Activated CD8-positive, alpha-beta T cell treated with anti-CD3 and anti-CD28 coated beads, Interleukin-2, amount 10 ng/mL, durations not matched to agents 7 days and 5 days (primary cell): ENCODE data around the gene CLK3. TPM values are rescaled to one million over a fixed set of nuclear protein-coding genes. Genes with fewer than 3 reads are reported as not detected.

Experiments
- ATAC-seq: fragments of 150-1000 bp; cut with Tn5 transposase; one replicate; pipeline ENCODE4 v1.10.0; 2021; ENCODE audit warnings: moderate library complexity
- CTCF ChIA-PET: fragments of 350-600 bp; sonication (Branson Sonifier 250); formaldehyde crosslinking; loops from one replicate; lab custom pipeline; 2021; ENCODE audit warnings: antibody characterized with exemption; lab: Charles Lee
- POLR2A ChIA-PET: fragments of 350-600 bp; sonication (Branson Sonifier 250); formaldehyde crosslinking; loops from one replicate; lab custom pipeline; 2021; ENCODE audit warnings: antibody characterized with exemption; lab: Charles Lee
- DNase-seq: peaks from one replicate; pipeline ENCODE4 v3.0.0-alpha.2; 2020
- H3K27ac Mint-ChIP-seq: one replicate; pipeline ENCODE4 v1.8.0; 2021; ENCODE audit warnings: mild to moderate bottlenecking, mixed read lengths
- H3K27me3 Mint-ChIP-seq: one replicate; pipeline ENCODE4 v1.8.0; 2021; ENCODE audit warnings: low read depth, mixed read lengths
- H3K36me3 Mint-ChIP-seq: one replicate; pipeline ENCODE4 v1.8.0; 2021; ENCODE audit warnings: low read depth, mixed read lengths
- H3K4me1 Mint-ChIP-seq: one replicate; pipeline ENCODE4 v1.8.0; 2021; ENCODE audit warnings: low read depth, mixed read lengths
- H3K4me3 Mint-ChIP-seq: one replicate; pipeline ENCODE4 v1.8.0; 2021; ENCODE audit warnings: mild to moderate bottlenecking, mixed read lengths
- H3K9me3 Mint-ChIP-seq: one replicate; pipeline ENCODE4 v1.8.0; 2022; ENCODE audit warnings: mixed read lengths; ENCODE audit not compliant: insufficient read depth
- total RNA-seq, 2 experiments: library from RNA; stranded (reverse); gene quantifications; one replicate each; pipeline ENCODE4 v1.2.3, GENCODE V29; 2021

CLK3 gene
- total RNA-seq, 2 experiments from 2014 or later: 125 to 128 TPM

DNA sequence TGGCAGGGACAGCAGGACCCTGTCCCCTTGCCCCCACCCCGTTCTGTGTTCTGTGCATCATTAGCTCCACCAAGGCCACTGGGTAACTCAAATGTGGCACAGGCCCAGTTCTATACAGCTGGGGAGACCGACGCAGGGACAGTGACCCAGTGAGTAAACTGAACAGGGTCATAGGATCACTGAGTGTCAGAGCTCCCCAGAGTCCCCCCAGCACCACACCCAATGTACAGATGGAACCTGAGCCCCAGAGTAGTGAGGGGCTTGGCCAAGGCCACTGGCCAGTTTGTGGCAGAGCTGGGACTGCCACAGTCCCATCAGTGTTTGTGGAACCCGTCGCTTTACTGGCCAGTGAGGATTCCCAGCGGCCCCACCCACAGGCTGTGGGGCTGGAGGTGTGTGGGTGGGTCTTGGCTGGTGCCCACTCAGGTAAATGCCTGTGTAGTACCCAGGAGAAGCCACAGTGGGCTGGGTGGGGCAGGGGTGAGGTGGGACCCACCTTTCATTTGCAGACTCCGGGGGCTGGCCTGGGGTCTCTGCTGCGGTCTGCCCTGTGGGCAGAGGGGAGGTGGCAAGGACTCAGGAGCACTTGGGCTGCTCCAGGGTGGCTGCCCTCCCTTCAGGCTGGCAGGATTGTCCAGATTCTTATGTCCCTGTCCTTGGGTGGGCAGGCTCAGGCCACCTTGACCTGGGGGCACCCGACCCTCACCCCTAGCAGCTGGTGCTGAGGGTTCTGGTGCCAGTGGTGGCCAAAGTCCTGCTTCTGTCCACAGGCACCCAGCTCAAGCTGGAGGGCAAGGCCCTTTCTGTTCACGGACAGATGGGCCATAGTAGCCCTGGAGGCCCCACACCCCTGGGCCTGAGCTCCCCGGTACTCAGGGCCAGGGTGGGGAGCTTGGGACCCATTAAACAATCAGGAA is 11.6 kb upstream of the CLK3 start:
- Mint-ChIP-seq H3K4me1 (peaks cover 6% of the 10 kb centered on the region), H3K9me3 (no peaks in the 10 kb centered on the region), H3K27ac (no peak overlapping the region), H3K4me3 (no peak overlapping the region), H3K36me3 (peaks cover 4% of the 10 kb centered on the region), H3K27me3 (peaks cover 1% of the 10 kb centered on the region)
- DNase-seq (no peak), ATAC-seq (no peak)
- ChIA-PET POLR2A (interaction anchor here (0.6 to 1.8 kb wide), 3 partner anchors 10 to 63 kb away, joined by 3 to 7 read pairs (median 3); partner anchors contain the start of gene ARID3B), CTCF (interaction anchor here (0.9 to 1.2 kb wide), 2 partner anchors 10 to 166 kb away, joined by 3 read pairs; no protein-coding TSS in a partner anchor)

GRCh38 chr15:74604983-74605794 is 10.4 kb upstream of the CLK3 start:
- no peak overlapping the region for H3K4me3 Mint-ChIP-seq
- H3K27ac Mint-ChIP-seq: no peak overlapping the region
- no peak for DNase-seq
- H3K36me3 Mint-ChIP-seq: no peaks in the 10 kb centered on the region
- CTCF ChIA-PET: interaction anchor here (1.2 kb wide), 1 partner anchor 165 kb away, joined by 3 read pairs; no protein-coding TSS in a partner anchor
- ATAC-seq: no peak
- POLR2A ChIA-PET: interaction anchor here (0.6 to 1.2 kb wide), 2 partner anchors 35 to 64 kb away, joined by 3 read pairs; partner anchors contain the start of gene ARID3B
- no peaks in the 10 kb centered on the region for H3K4me1 Mint-ChIP-seq
- H3K9me3 Mint-ChIP-seq: no peaks in the 10 kb centered on the region
- H3K27me3 Mint-ChIP-seq: peaks cover 1% of the 10 kb centered on the region

DNA sequence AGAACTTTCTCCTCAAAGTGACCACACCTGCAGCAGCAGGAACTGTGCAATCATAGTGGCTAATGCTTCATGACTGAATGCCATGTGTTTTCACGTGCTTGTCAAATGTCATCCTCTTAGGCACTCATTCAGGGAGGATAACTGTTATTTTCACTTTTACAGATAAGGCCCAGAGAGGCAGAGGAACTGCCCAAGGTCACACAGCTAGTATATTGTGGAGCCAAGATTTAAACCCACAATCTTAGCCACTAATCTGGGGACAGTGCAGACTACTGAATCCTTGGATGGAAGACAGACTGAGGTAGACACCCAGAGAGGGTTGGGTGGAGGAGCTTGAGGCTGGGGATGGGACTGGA is 9.9 kb upstream of the CLK3 start:
- no peaks in the 10 kb centered on the region for H3K4me1 Mint-ChIP-seq
- H3K36me3 Mint-ChIP-seq: no peaks in the 10 kb centered on the region
- no peak overlapping the region for H3K27ac Mint-ChIP-seq
- no peaks in the 10 kb centered on the region for H3K9me3 Mint-ChIP-seq
- DNase-seq: no peak
- no peak overlapping the region for H3K4me3 Mint-ChIP-seq
- ChIA-PET POLR2A (no interaction called here), CTCF (no interaction called here)
- ATAC-seq: no peak
- peaks cover 1% of the 10 kb centered on the region for H3K27me3 Mint-ChIP-seq

DNA sequence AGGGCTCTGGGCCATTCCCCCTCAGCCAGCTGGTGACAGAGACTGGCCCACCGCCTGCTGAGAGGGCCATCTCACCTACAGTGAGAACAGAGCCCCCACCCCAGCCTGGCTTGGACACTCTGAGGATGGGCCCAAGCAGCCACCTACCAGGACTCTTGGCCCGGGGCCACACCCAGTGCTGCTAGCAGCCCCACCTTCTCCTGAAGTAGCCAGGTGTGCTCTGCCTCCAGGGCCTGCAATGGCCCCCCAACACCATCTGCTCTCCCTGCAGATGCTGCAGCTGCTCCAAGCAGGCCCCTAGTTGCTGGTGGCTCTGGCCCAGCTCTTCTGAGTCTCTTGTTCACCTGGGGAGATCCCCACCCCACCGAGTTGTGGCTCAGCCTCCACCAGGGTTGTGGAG is 6.8 kb upstream of the CLK3 start:
- POLR2A ChIA-PET: interaction anchor here (0.6 kb wide), 1 partner anchor 30 kb away, joined by 3 read pairs; no protein-coding TSS in a partner anchor
- peaks cover 9% of the 10 kb centered on the region for H3K4me1 Mint-ChIP-seq
- no peaks in the 10 kb centered on the region for H3K36me3 Mint-ChIP-seq
- H3K9me3 Mint-ChIP-seq: no peaks in the 10 kb centered on the region
- DNase-seq: no peak
- H3K4me3 Mint-ChIP-seq: no peak overlapping the region
- peaks cover 1% of the 10 kb centered on the region for H3K27me3 Mint-ChIP-seq
- no peak for ATAC-seq
- CTCF ChIA-PET: no interaction called here
- H3K27ac Mint-ChIP-seq: no peak overlapping the region

GRCh38 chr15:74609938-74610301 is 5.7 kb upstream of the CLK3 start:
- H3K27me3 Mint-ChIP-seq: peaks cover 1% of the 10 kb centered on the region
- ATAC-seq (no peak), DNase-seq (no peak)
- CTCF ChIA-PET: interaction anchor here (1.2 to 1.5 kb wide), 2 partner anchors 11 to 24 kb away, joined by 3 to 5 read pairs; no protein-coding TSS in a partner anchor
- H3K27ac Mint-ChIP-seq: no peak overlapping the region
- H3K9me3 Mint-ChIP-seq: no peaks in the 10 kb centered on the region
- H3K4me1 Mint-ChIP-seq: peaks cover 11% of the 10 kb centered on the region
- POLR2A ChIA-PET: no interaction called here
- H3K36me3 Mint-ChIP-seq: no peaks in the 10 kb centered on the region
- H3K4me3 Mint-ChIP-seq: no peak overlapping the region

DNA sequence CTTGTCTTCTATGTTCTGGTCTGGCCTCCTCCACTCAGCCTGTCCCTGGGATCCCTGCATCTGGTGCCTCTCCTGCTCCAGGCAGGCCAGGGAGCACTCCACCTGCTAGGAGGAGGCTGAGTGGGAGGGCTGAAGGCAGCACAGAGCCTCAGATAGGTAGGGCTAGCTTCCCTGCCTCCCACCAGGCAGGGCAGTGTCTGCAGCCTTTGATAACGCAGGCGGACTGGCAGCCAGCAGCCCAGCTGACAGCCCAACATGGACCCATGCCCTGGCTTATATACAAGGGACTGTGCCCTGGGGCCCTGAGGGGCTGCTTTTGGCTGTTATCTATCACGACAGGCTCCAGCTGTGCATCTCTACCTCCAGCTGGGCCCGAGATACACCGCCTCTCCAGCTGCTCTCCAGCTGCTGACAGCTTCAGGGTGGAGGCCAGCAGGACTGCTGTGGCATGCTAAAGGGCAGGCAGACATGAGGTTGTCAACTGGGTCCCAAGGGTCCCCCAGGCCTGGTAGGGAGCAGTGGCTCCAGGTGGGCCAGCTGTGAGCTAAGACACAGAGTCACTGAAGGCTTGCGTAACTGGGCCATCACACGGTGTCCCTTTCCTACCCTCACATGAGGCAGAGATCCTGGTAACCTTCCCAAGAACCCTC is 5.2 kb upstream of the CLK3 start:
- DNase-seq (no peak), ATAC-seq (no peak)
- ChIA-PET POLR2A (no interaction called here), CTCF (interaction anchor here (1.2 to 1.5 kb wide), 2 partner anchors 12 to 24 kb away, joined by 3 to 5 read pairs; no protein-coding TSS in a partner anchor)
- Mint-ChIP-seq H3K27me3 (peaks cover 1% of the 10 kb centered on the region), H3K27ac (no peak overlapping the region), H3K4me3 (no peak overlapping the region), H3K36me3 (no peaks in the 10 kb centered on the region), H3K9me3 (no peaks in the 10 kb centered on the region), H3K4me1 (peaks cover 13% of the 10 kb centered on the region)

DNA sequence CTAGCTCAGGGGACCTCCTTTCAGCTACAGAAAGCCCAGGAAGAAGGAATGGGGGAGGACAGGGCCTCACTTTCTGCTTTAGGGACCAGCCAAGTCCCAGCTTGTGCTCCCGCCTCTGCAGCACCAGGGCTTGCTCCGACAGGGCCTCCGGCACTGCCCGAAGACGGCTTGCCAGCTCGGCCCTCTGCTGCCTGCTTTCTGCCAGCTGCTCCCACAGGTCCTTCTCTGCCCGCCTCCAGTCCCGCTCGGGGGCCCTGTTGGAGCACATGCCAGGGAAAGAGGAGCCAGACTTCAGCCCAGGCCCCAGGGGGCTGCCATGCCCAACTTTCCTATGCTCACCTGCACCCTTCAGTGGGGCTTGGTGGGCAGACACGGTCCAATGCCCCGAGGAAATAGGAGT is 4.3 kb upstream of the CLK3 start:
- ATAC-seq (no peak), DNase-seq (no peak)
- ChIA-PET CTCF (interaction anchor here (1.5 kb wide), 1 partner anchor 23 kb away, joined by 3 read pairs; no protein-coding TSS in a partner anchor), POLR2A (no interaction called here)
- Mint-ChIP-seq H3K27ac (no peak overlapping the region), H3K4me1 (peaks cover 14% of the 10 kb centered on the region), H3K4me3 (no peak overlapping the region), H3K36me3 (peaks cover 1% of the 10 kb centered on the region), H3K27me3 (peaks cover 1% of the 10 kb centered on the region), H3K9me3 (no peaks in the 10 kb centered on the region)

DNA sequence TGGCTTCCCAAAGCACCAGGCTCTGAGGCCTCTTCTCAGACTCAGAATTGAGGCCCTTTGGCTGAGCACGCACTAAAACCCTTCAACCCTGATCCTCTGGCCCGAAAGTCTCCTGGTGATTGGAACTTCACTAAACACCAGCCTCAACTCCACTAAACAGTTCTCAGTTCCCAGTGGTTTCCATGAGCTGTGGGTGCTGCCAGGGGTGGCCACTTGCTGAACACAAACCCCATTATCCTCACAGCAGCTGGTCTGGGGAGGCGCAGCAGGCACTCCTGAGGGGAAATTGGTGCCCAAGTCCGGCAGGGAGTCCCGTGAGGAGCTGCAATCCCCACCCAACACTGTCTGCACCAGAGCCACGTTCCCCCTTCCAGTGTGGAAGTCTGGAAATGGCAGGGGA is 3.8 kb upstream of the CLK3 start:
- Mint-ChIP-seq H3K4me1 (peaks cover 18% of the 10 kb centered on the region), H3K9me3 (no peaks in the 10 kb centered on the region), H3K27me3 (peaks cover 1% of the 10 kb centered on the region), H3K4me3 (no peak overlapping the region), H3K27ac (no peak overlapping the region), H3K36me3 (peaks cover 5% of the 10 kb centered on the region)
- ATAC-seq (no peak), DNase-seq (no peak)
- POLR2A ChIA-PET: no interaction called here
- CTCF ChIA-PET: interaction anchor here (1.2 kb wide), 1 partner anchor 10 kb away, joined by 4 read pairs; no protein-coding TSS in a partner anchor

- Mint-ChIP-seq H3K4me1 (peaks cover 27% of the 10 kb centered on the region), H3K27me3 (peaks cover 1% of the 10 kb centered on the region), H3K36me3 (peaks cover 11% of the 10 kb centered on the region), H3K27ac (peak overlapping the region; percentile 46), H3K9me3 (no peaks in the 10 kb centered on the region), H3K4me3 (no peak overlapping the region)
- DNase-seq: no peak
- ChIA-PET POLR2A (interaction anchor here (1.1 to 4.9 kb wide), 2 partner anchors 72 to 152 kb away, joined by 3 to 38 read pairs; partner anchors contain the start of genes ARID3B and UBL7), CTCF (interaction anchor here (0.8 to 13.3 kb wide), 8 partner anchors 9 to 238 kb away, joined by 3 to 228 read pairs (median 4); partner anchors contain the start of gene ARID3B)
- no peak for ATAC-seq
These were observed 3.0 kb upstream of the CLK3 start for GRCh38 chr15:74612677-74613076.

- peaks cover 33% of the 10 kb centered on the region for H3K4me1 Mint-ChIP-seq
- no peaks in the 10 kb centered on the region for H3K9me3 Mint-ChIP-seq
- H3K36me3 Mint-ChIP-seq: peaks cover 16% of the 10 kb centered on the region
- H3K4me3 Mint-ChIP-seq: no peak overlapping the region
- peak overlapping the region; percentile 68 for H3K27ac Mint-ChIP-seq
- POLR2A ChIA-PET: interaction anchor here (0.8 to 4.9 kb wide), 6 partner anchors 10 to 152 kb away, joined by 3 to 38 read pairs (median 6); partner anchors contain the start of genes ARID3B and UBL7
- ATAC-seq: no peak
- DNase-seq: no peak
- CTCF ChIA-PET: interaction anchor here (0.6 to 13.3 kb wide), 12 partner anchors 12 to 710 kb away, joined by 3 to 228 read pairs (median 3); partner anchors contain the start of gene ARID3B
- H3K27me3 Mint-ChIP-seq: no peaks in the 10 kb centered on the region
These were observed 2.3 kb upstream of the CLK3 start for GRCh38 chr15:74613089-74613952.
